CD4-positive, alpha-beta T cell (primary cell): ENCODE measurements around the gene SCAMP3. TPM values are rescaled to one million over a fixed set of nuclear protein-coding genes. Genes with fewer than 3 reads are reported as not detected.
"Not testable (repeated sequence)": the region's sequence is repeated elsewhere in the genome, so short reads cannot be mapped to it uniquely, and the experiment has no call there.

Experiments
- ATAC-seq: fragments of 200-7000 bp; cut with Tn5 transposase; one replicate; pipeline ENCODE4 v1.10.0; 2022; ENCODE audit warnings: mild to moderate bottlenecking; ENCODE audit not compliant: poor library complexity
- CTCF ChIA-PET: fragments of 350-600 bp; sonication (Branson Sonifier 250); formaldehyde crosslinking; loops from one replicate; lab custom pipeline; 2021; ENCODE audit warnings: antibody characterized with exemption, inconsistent platforms; lab: Charles Lee
- POLR2A ChIA-PET: fragments of 350-600 bp; sonication (Branson Sonifier 250); formaldehyde crosslinking; loops from one replicate; lab custom pipeline; 2021; ENCODE audit warnings: antibody characterized with exemption, inconsistent platforms; lab: Charles Lee
- DNase-seq, 14 experiments: peaks; one replicate each; pipeline ENCODE4 v3.0.0-alpha.2; 2013 to 2020; ENCODE audit warnings: mixed read lengths in 2 of 14
- H3K27ac ChIP-seq, 2 donors: one replicate each; pipeline versions ENCODE4 v1.5.1 to v1.7.0; 2013; ENCODE audit warnings: low read length in 2 of 2, low read depth in 1 of 2, mild to moderate bottlenecking in 1 of 2
- H3K27me3 ChIP-seq, 2 experiments: 1 replicate in 1 of 2; 2 replicates in 1 of 2; pipeline versions ENCODE4 v1.6.1 to v1.7.0; 2013; ENCODE audit warnings: low read length in 2 of 2, control low read depth in 1 of 2, mild to moderate bottlenecking in 1 of 2, moderate library complexity in 1 of 2; ENCODE audit not compliant: insufficient read depth in 2 of 2, control insufficient read depth in 1 of 2
- H3K36me3 ChIP-seq: one replicate; pipeline ENCODE4 v1.6.1; 2013; ENCODE audit warnings: low read length, control low read depth; ENCODE audit not compliant: insufficient read depth
- H3K4me1 ChIP-seq: one replicate; pipeline ENCODE4 v1.6.1; 2013; ENCODE audit warnings: low read length, control low read depth; ENCODE audit not compliant: insufficient read depth
- H3K4me3 ChIP-seq: one replicate; pipeline ENCODE4 v1.5.1; 2013; ENCODE audit warnings: mild to moderate bottlenecking, low read length, moderate library complexity
- H3K9me3 ChIP-seq, 2 experiments: 1 replicate in 1 of 2; 2 replicates in 1 of 2; pipeline versions ENCODE4 v1.6.1 to v1.7.0; 2013; ENCODE audit warnings: low read length in 2 of 2, mild to moderate bottlenecking in 2 of 2, control low read depth in 1 of 2, moderate library complexity in 1 of 2; ENCODE audit not compliant: control insufficient read depth in 1 of 2, insufficient read depth in 1 of 2
- H3K27ac Mint-ChIP-seq: one replicate; pipeline ENCODE4 v1.8.0; 2020; ENCODE audit warnings: mixed read lengths
- H3K27me3 Mint-ChIP-seq: one replicate; pipeline ENCODE4 v1.8.0; 2021; ENCODE audit warnings: mixed read lengths
- H3K36me3 Mint-ChIP-seq: one replicate; pipeline ENCODE4 v1.8.0; 2021; ENCODE audit warnings: low read depth, mixed read lengths
- H3K4me1 Mint-ChIP-seq: one replicate; pipeline ENCODE4 v1.8.0; 2021; ENCODE audit warnings: low read depth, mixed read lengths
- H3K4me3 Mint-ChIP-seq: one replicate; pipeline ENCODE4 v1.8.0; 2020; ENCODE audit warnings: mild to moderate bottlenecking, mixed read lengths
- H3K9me3 Mint-ChIP-seq: one replicate; pipeline ENCODE4 v1.8.0; 2020; ENCODE audit warnings: mixed read lengths
- intact Hi-C, 2 experiments: fragments of 100-400 bp; cut with DNase I in 1 of 2; cut with micrococcal nuclease in 1 of 2; formaldehyde crosslinking; loops; one replicate each; pipeline versions ENCODE4 v1.15.1 to v1.9.0; 2023 to 2025; cut with DNase I, micrococcal nuclease
- total RNA-seq, 174 experiments: library from RNA in 2 of 174; stranded (reverse) in 2 of 174; gene quantifications; one replicate each; pipeline ENCODE4 v1.2.3 and lab custom pipeline; 2021 to 2026
- TF ChIP-seq, protein P1 (sequence below): fragments of 200-600 bp; IDR thresholded peaks from one replicate; pipeline ENCODE4 v1.8.0; 2022; ENCODE audit warnings: antibody characterized with exemption, mild to moderate bottlenecking

The SCAMP3 gene
- total RNA-seq, 2 experiments from 2014 or later, result 54.8 to 55.6 TPM

DNA sequence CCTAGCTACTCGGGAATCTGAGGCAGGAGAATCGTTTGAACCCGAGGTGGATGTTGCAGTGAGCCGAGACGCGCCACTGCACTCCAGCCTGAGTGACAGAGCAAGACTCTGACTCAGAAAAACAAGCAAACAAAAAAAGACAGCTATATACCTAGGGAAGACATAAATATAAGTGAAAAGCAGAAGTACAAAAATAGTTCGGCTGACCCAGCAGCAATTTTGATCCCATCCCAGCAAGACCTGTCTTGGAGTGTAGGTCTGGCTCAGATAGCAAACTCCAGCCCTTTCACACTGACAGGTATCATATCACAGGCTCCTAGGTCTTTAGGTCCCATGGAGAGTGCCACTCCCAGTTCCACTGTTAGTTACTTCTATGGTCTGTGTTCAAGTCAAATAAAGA is 39.1 kb downstream of the SCAMP3 start:
- H3K27ac ChIP-seq, result no peak overlapping the region
- POLR2A ChIA-PET, result no interaction called here
- H3K27ac Mint-ChIP-seq, result no peak overlapping the region

DNA sequence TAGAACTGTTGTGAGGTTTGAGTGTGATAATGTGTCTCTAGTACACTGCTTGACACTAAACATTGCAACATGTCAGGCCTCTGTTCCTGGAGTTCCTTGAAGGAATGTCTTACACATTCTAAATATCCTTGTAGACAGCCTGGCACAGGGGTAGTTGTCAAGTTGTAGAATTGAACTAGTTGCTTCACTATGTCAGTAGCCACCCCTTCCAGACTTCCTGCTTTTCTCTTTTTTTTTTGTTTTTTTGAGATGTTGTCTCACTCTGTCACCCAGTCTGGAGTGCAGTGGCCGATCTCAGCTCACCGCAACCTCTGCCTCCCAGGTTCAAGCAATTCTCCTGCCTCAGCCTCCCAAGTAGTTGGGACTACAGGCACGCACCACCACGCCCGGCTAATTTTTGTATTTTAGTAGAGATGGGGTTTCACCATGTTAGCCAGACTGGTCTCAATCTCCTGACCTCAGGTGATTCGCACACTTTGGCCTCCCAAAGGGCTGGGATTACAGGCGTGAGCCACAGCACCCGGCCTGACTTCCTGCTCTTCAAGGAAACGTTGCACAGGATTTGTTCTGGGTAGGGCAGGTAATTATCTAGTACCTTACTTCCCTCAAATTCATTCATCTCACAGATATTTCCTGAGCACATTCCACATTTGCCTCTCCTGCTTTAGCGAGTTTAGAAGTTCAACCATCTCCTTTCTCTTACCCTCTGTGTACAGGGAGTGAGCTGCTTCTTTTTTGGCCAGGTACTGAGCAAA is 41.8 kb downstream of the SCAMP3 start:
- H3K27me3 Mint-ChIP-seq, CTCF ChIA-PET, H3K27ac Mint-ChIP-seq, POLR2A ChIA-PET, H3K36me3 Mint-ChIP-seq, H3K27me3 ChIP-seq, H3K4me3 ChIP-seq, H3K9me3 Mint-ChIP-seq, ATAC-seq, intact Hi-C loops, H3K4me3 Mint-ChIP-seq, DNase-seq, H3K36me3 ChIP-seq, H3K9me3 ChIP-seq: not testable (repeated sequence)
- Histone ChIP-seq H3K4me1 (peaks cover 17% of the 10 kb centered on the region), H3K27ac (peak overlapping the region in 1 of 2 donors; percentile 15)
- H3K4me1 Mint-ChIP-seq, result peaks cover 10% of the 10 kb centered on the region

More for the DNA sequence above, 39.1 kb downstream of the SCAMP3 start:
- Histone ChIP-seq H3K4me3 (no peak overlapping the region), H3K4me1 (peaks cover 36% of the 10 kb centered on the region), H3K9me3 (no peaks in the 10 kb centered on the region), H3K27me3 (no peaks in the 10 kb centered on the region), H3K36me3 (peaks cover 4% of the 10 kb centered on the region)
- no peak for ATAC-seq
- Mint-ChIP-seq H3K9me3 (no peaks in the 10 kb centered on the region), H3K36me3 (no peaks in the 10 kb centered on the region), H3K27me3 (no peaks in the 10 kb centered on the region), H3K4me1 (peaks cover 31% of the 10 kb centered on the region), H3K4me3 (no peak overlapping the region)
- intact Hi-C loops, result no loop called here
- DNase-seq, result no peak
- CTCF ChIA-PET, result interaction anchor here (1.9 kb wide), 1 partner anchor 21 kb away, joined by 5 read pairs; no protein-coding TSS in a partner anchor
- TF ChIP-seq, protein P1, sequence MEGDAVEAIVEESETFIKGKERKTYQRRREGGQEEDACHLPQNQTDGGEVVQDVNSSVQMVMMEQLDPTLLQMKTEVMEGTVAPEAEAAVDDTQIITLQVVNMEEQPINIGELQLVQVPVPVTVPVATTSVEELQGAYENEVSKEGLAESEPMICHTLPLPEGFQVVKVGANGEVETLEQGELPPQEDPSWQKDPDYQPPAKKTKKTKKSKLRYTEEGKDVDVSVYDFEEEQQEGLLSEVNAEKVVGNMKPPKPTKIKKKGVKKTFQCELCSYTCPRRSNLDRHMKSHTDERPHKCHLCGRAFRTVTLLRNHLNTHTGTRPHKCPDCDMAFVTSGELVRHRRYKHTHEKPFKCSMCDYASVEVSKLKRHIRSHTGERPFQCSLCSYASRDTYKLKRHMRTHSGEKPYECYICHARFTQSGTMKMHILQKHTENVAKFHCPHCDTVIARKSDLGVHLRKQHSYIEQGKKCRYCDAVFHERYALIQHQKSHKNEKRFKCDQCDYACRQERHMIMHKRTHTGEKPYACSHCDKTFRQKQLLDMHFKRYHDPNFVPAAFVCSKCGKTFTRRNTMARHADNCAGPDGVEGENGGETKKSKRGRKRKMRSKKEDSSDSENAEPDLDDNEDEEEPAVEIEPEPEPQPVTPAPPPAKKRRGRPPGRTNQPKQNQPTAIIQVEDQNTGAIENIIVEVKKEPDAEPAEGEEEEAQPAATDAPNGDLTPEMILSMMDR, result no peak

DNA sequence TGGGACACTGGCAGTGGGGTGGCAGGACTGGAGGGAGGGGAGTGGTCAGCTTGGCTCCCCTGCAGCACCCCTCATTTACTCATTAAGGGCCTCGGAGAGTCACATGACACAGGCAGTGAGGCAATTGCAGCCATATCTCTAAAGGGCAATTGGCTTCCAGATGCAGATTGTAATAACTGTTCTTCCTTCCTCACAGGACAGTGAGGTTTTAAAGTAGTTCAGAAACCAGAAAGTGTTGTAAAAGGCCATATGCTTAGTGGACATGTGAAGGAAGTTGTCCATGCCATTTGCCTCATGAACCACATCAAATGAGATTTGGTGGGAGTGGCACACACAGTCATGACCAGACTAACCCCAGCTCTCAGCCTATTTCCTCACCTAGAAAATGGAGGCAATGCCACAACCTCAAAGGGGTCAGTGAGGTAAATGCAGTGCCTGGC is 42.5 kb downstream of the SCAMP3 start:
- H3K9me3 Mint-ChIP-seq, result no peaks in the 10 kb centered on the region
- peak in 3 of 14 experiments; percentile 44 to 55 (median 53) for DNase-seq

More for the DNA sequence above, 42.5 kb downstream of the SCAMP3 start:
- H3K4me1 Mint-ChIP-seq, result peaks cover 17% of the 10 kb centered on the region
- H3K4me1 ChIP-seq, result peaks cover 23% of the 10 kb centered on the region
- H3K27ac ChIP-seq, result peak overlapping the region in 1 of 2 donors; percentile 15
- H3K4me3 ChIP-seq, result no peak overlapping the region
- H3K27me3 ChIP-seq, result no peaks in the 10 kb centered on the region
- H3K9me3 ChIP-seq, result no peaks in the 10 kb centered on the region
- no peak overlapping the region for H3K4me3 Mint-ChIP-seq
- H3K36me3 ChIP-seq, result no peaks in the 10 kb centered on the region
- ChIA-PET CTCF (interaction anchor here (1.0 to 1.6 kb wide), 2 partner anchors 12 to 26 kb away, joined by 4 read pairs; no protein-coding TSS in a partner anchor), POLR2A (interaction anchor here (1.0 kb wide), 1 partner anchor 8 kb away, joined by 4 read pairs; no protein-coding TSS in a partner anchor)
- peaks cover 7% of the 10 kb centered on the region for H3K36me3 Mint-ChIP-seq
- peak overlapping the region; percentile 9 for H3K27ac Mint-ChIP-seq
- ATAC-seq, result peak; percentile 26
- TF ChIP-seq, protein P1, result no peak
- intact Hi-C loops, result no loop called here
- H3K27me3 Mint-ChIP-seq, result no peaks in the 10 kb centered on the region
